ENCODE results near the gene SERINC1. TPM values are rescaled to one million over a fixed set of nuclear protein-coding genes. Genes with fewer than 3 reads are reported as not detected.

The SERINC1 gene
- 137 and 154 TPM in 2 replicates for total RNA-seq

DNA sequence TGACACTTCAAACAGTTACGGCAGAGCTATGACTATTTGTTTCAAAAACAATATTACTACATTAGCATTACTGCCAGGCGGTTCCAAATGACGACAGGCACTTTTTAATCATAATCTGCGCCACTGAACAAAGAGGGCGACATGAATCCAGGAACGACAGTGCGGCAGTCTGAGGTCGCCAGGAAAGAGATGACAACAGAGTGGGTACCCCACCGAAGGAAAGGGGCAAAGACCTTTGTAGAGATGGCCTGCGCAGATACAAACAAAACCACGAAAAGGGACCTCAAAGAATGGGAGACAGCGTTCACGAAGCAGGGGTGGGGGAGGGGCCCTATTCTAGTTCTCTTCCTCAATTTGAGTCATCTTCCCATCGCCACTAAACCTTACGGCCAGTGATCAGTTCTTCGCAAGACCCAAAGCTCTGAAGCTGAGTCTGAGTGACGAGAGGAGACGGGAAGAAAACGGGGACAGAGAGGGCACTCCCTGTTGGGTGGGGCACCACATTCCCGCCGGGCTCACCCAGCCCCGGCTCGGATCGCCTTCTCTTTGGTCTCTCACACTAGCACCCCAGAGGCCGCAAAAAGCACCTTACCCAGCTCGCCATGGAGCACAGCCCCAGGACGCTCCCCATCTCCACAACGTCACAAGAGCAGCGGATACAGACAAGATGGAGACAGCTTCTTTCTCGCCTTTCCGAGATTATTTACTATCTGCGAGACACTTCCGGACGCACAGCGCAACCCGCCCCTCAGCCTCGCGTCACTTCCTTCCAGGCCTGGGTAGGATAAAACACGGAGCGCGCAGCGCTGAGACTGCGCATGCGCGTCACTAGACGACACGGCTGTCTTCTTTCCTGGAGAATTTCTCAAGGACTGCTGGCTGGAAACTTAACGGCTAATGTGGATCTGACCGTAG lies at the start of gene SERINC1:
Gene SERINC1 (minus strand): TSS at position 701 of the 915 bp plus-strand sequence. CDS start 70 bp downstream, at position 631.

GRCh38 chr6:122399348-122400120 lies 72.1 kb downstream of the SERINC1 start, which contains the start of gene HSF2:
TSS of gene HSF2 (plus strand) at chr6:122399652. CDS start at chr6:122399738, 86 bp downstream.

Other genes with a start within 250 kb of the SERINC1 start
- 11.9 and 14.3 TPM in 2 replicates for gene HSF2, start 72.2 kb downstream of the SERINC1 start, total RNA-seq
- gene PKIB, start 138.6 kb upstream of the SERINC1 start, total RNA-seq, result 0.29 TPM in 1 of 2 replicates, not detected in the other